ENCODE results near the gene PEX14. TPM values are rescaled to one million over a fixed set of nuclear protein-coding genes. Genes with fewer than 3 reads are reported as not detected.
A peak's percentile ranks its signal among the peaks of the same experiment; 100 is the strongest.

PEX14 gene
- total RNA-seq, 4 donors from 2014 or later, result 8.1 to 17.8 (median 15.8) TPM

DNA sequence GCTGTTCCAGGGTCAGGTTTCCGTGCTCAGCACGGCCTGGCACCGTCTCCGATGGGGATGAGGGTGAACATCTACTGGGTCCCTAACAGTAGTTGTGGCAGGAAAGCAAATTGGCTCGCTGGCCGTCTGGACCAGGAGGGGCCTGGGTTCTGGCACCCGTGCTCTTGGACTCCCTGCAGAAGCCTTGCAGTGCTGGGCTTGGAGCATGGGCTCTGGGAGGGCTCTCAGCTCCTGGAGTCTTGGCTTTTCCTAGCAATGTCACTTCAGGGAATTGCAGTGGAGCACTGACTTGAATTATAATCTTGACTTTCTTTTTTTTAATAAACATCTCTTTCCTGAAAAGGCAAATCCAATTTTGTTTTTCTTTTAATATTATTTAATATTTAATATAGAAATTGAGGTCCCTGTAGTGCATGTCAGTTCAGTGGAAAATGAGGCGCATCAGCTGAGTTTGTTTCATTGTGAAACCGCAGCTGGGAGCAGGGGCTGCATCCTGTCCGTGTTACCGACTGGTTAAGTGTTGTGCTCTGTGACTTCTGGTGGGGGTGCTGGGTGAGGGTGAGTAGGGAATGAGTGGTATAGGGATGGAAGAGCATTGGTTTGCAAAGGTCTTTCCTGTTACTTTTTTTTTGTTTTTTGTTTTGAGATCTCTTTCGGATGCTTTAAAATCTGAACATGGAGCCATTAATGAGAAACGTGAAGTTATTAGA is 64.1 kb downstream of the PEX14 start:
- intact Hi-C loops (cut with DNase I; ENCODE audit: low total_unique reads), result no loop called here
- peak overlapping the region in 3 of 4 donors; percentile 46 to 73 (median 68) for H3K27ac ChIP-seq
- no peaks in the 10 kb centered on the region for H3K9me3 ChIP-seq
- DNase-seq (no peak), ATAC-seq (no peak)
- no peaks in the 10 kb centered on the region for H3K27me3 ChIP-seq
- no peak overlapping the region for H3K4me3 ChIP-seq
- TF ChIP-seq CTCF (IDR thresholded peaks at IDR 0.05 in 4 of 5, conservative IDR thresholded peaks at IDR 0.05 in 1 of 5), result no peak
- TF ChIP-seq POLR2A (IDR thresholded peaks at IDR 0.05), result no peak
- no peaks in the 10 kb centered on the region for H3K36me3 ChIP-seq
- peaks cover 39% of the 10 kb centered on the region in 2 donors for H3K4me1 ChIP-seq
- in situ Hi-C loops (cut with MboI; ENCODE audit: low sequenced_read_pairs in 4 of 4), result no loop called here

- Histone ChIP-seq H3K27ac (peak overlapping the region; percentile 43 to 73 (median 57)), H3K27me3 (no peaks in the 10 kb centered on the region), H3K36me3 (no peaks in the 10 kb centered on the region), H3K9me3 (no peaks in the 10 kb centered on the region), H3K4me3 (no peak overlapping the region), H3K4me1 (peaks cover 39% of the 10 kb centered on the region in 2 donors)
- ATAC-seq, result peak; percentile 40 to 44
- no peak for DNase-seq
- intact Hi-C loops (cut with DNase I; ENCODE audit: low total_unique reads) (no loop called here), in situ Hi-C loops (cut with MboI; ENCODE audit: low sequenced_read_pairs in 4 of 4) (no loop called here)
- TF ChIP-seq CTCF (IDR thresholded peaks at IDR 0.05 in 4 of 5, conservative IDR thresholded peaks at IDR 0.05 in 1 of 5) (no peak), POLR2A (IDR thresholded peaks at IDR 0.05) (no peak)
Observed at GRCh38 chr1:10539411-10540043, 64.8 kb downstream of the PEX14 start.

DNA sequence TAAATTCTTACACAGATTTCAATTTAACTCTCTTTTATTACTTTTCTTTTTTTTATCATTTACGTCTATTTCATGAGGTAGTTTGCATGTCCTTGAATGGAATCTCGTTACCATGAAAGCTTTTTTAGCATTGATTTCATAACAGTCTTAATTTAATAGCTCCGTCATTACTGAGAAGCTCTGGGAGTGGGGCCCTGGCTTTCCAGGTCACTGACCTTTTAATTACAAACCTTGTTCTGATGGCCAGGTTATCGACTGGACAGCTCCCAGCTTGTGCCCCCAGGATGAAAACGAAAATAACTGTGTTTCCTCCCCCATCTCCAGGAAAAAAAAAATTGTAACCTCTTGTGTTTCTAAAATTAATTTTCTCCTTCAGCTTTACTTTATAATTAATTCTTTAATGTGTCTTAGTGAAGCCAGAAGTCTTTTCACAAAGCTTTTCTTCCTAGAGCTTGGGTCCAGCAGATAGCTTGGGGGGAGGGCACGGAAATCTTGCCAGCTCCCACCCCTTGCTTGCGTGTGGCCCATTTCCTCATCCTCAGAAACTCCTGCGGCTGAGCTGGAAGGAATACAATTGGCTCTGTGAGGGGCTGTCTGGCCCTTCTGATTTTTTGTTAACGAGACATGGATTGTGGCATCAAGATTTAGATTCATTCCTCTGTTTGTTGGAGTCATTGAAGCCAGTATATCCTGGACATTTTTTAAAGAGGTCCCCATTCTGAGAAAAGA is 65.7 kb downstream of the PEX14 start:
- Histone ChIP-seq H3K4me3 (no peak overlapping the region), H3K27me3 (no peaks in the 10 kb centered on the region), H3K27ac (peak overlapping the region; percentile 43 to 73 (median 57)), H3K36me3 (no peaks in the 10 kb centered on the region), H3K4me1 (peaks cover 39% of the 10 kb centered on the region in 2 donors), H3K9me3 (no peaks in the 10 kb centered on the region)
- in situ Hi-C loops (cut with MboI; ENCODE audit: low sequenced_read_pairs in 4 of 4), result no loop called here
- DNase-seq (no peak), ATAC-seq (no peak)
- intact Hi-C loops (cut with DNase I; ENCODE audit: low total_unique reads), result no loop called here
- TF ChIP-seq CTCF (IDR thresholded peaks at IDR 0.05 in 4 of 5, conservative IDR thresholded peaks at IDR 0.05 in 1 of 5) (no peak), POLR2A (IDR thresholded peaks at IDR 0.05) (no peak)

GRCh38 chr1:10541286-10541685 is 66.5 kb downstream of the PEX14 start:
- Histone ChIP-seq H3K27ac (peak overlapping the region; percentile 24 to 73 (median 57)), H3K9me3 (no peaks in the 10 kb centered on the region), H3K4me1 (peaks cover 39% of the 10 kb centered on the region in 2 donors), H3K36me3 (no peaks in the 10 kb centered on the region), H3K4me3 (no peak overlapping the region), H3K27me3 (no peaks in the 10 kb centered on the region)
- ATAC-seq, result no peak
- in situ Hi-C loops (cut with MboI; ENCODE audit: low sequenced_read_pairs in 4 of 4) (no loop called here), intact Hi-C loops (cut with DNase I; ENCODE audit: low total_unique reads) (no loop called here)
- TF ChIP-seq POLR2A (IDR thresholded peaks at IDR 0.05), result no peak
- no peak for TF ChIP-seq CTCF (IDR thresholded peaks at IDR 0.05 in 4 of 5, conservative IDR thresholded peaks at IDR 0.05 in 1 of 5)
- no peak for DNase-seq
